ENCODE data around the gene PROM1. TPM values are rescaled to one million over a fixed set of nuclear protein-coding genes. Genes with fewer than 3 reads are reported as not detected.

Gene PROM1
- total RNA-seq, 1 experiment from 2014 or later, result 17.7 TPM

- no peak for TF ChIP-seq SP1 (IDR thresholded peaks at IDR 0.05; ENCODE audit: low read depth)
- TF ChIP-seq ZNF274 (IDR thresholded peaks at IDR 0.05; ENCODE audit: low read depth, low read length), result no peak
- TF ChIP-seq FOSL1 (IDR thresholded peaks at IDR 0.05; ENCODE audit: low read depth), result no peak
- no peak for TF ChIP-seq RAD21 (IDR thresholded peaks at IDR 0.05; ENCODE audit: low read depth)
Measured at GRCh38 chr4:15983610-15984009, 100.2 kb downstream of the PROM1 start (continued).

DNA sequence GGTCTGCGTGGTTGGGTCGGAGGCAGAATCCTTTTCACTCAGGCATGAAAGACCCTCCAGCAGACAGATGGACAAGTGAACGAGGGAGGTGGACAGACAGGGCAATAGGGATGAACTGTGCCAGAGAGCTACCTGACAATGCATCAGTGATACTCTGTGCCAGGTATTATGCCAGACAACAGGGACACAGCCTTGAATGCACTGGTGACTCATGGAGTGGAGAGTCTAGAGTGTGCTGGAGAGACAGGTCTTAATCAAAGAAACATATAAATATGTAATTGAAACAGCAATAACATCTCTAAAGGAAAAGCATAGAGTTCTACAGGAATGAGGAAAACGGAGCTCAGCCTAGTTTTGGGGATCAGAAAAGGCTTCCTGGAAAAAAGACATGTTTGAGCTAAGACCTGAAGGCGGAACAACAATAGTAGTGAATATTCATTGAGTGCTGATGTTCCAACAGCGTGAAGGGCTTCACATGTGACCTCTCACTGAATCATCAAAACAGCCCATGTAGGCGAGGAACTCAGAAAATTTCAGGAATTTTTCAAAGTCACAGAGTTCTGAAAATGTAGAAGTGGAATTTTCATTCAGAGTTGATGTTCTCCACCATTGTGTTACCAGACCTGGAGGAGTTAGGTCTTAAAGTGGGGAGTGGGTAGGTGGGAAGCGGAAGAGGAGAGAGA is 100.8 kb downstream of the PROM1 start:
- TF ChIP-seq ELF1 (IDR thresholded peaks at IDR 0.05; ENCODE audit: borderline replicate concordance, low read depth) (no peak), FOSL1 (IDR thresholded peaks at IDR 0.05; ENCODE audit: low read depth) (no peak), CTCF (IDR thresholded peaks at IDR 0.05 in 2 of 3, conservative IDR thresholded peaks at IDR 0.05 in 1 of 3; ENCODE audit: borderline replicate concordance in 1 of 3, insufficient read depth in 1 of 3, low read depth in 2 of 3, low read length in 2 of 3) (no peak), POLR2AphosphoS5 (IDR thresholded peaks at IDR 0.05; ENCODE audit: low read depth, low read length) (no peak)
- Histone ChIP-seq H3K4me1 (ENCODE audit: control insufficient read depth in 1 of 2, insufficient read depth in 2 of 2, low read length in 2 of 2) (no peaks in the 10 kb centered on the region), H3K9me3 (ENCODE audit: control insufficient read depth in 1 of 2, insufficient read depth in 1 of 2, low read depth in 1 of 2, low read length in 2 of 2) (no peaks in the 10 kb centered on the region), H3K4me2 (ENCODE audit: low read length) (no peak overlapping the region), H3K36me3 (ENCODE audit: control insufficient read depth in 1 of 2, insufficient read depth in 2 of 2, low read length in 2 of 2) (peaks cover 0 to 3% of the 10 kb centered on the region in 2 experiments; a peak in 1 of 4 replicates), H3K4me3 (replicated peaks in 1 of 2; ENCODE audit: low read depth in 1 of 2, low read length in 2 of 2) (no peak overlapping the region), H3K27ac (ENCODE audit: low read depth, low read length) (no peak overlapping the region), H3K9me2 (ENCODE audit: insufficient read depth) (no peaks in the 10 kb centered on the region), H3K79me2 (ENCODE audit: insufficient read depth, low read length) (no peaks in the 10 kb centered on the region), H4K20me1 (ENCODE audit: insufficient read depth) (no peaks in the 10 kb centered on the region), H3K9ac (ENCODE audit: low read length) (no peak overlapping the region), H3K27me3 (ENCODE audit: insufficient read depth, low read length) (no peaks in the 10 kb centered on the region), H2AFZ (ENCODE audit: low read depth, low read length, poor library complexity, severe bottlenecking) (no peak overlapping the region)
- DNase-seq (ENCODE audit: low read depth, low spot score), result no peak
- no TSS peak for BruUV-seq (replicated peaks)
- intact Hi-C loops (cut with micrococcal nuclease), result no loop called here
- ChIA-PET CTCF (no interaction called here), POLR2A (no interaction called here), RAD21 (ENCODE audit: low non-redundant PET in 1 of 2, low total read pairs in 2 of 2, uncharacterized antibody in 2 of 2, unreplicated experiment in 2 of 2) (no interaction called here)
- no peak for ATAC-seq

Data from HCT116 (cell line).